Mucosa of descending colon (tissue), 3 donors: ENCODE results near the gene KNCN. TPM values are rescaled to one million over a fixed set of nuclear protein-coding genes. Genes with fewer than 3 reads are reported as not detected.

Experiments used
- ATAC-seq: fragments of 200-7000 bp; cut with Tn5 transposase; one replicate; pipeline ENCODE4 v1.9.1; 2020; ENCODE audit warnings: mild to moderate bottlenecking, moderate library complexity
- DNase-seq, 3 donors: peaks; one replicate each; pipeline ENCODE4 v3.0.0-alpha.2; 2020
- H3K36me3 ChIP-seq: fragments of 200-600 bp; one replicate; pipeline ENCODE4 v1.8.0; 2021; ENCODE audit warnings: low read depth, mild to moderate bottlenecking
- H3K4me1 ChIP-seq: fragments of 200-600 bp; one replicate; pipeline ENCODE4 v1.8.0; 2021; ENCODE audit warnings: low read depth, mild to moderate bottlenecking
- H3K4me3 ChIP-seq: fragments of 200-600 bp; one replicate; pipeline ENCODE4 v1.8.0; 2021; ENCODE audit warnings: mild to moderate bottlenecking
- H3K9me3 ChIP-seq: fragments of 200-600 bp; one replicate; pipeline ENCODE4 v1.8.0; 2021; ENCODE audit warnings: mild to moderate bottlenecking
- intact Hi-C, 2 donors: fragments of 100-400 bp; cut with DNase I in 1 of 2; cut with micrococcal nuclease in 1 of 2; formaldehyde crosslinking; loops; one replicate each; pipeline versions ENCODE4 v1.11.0 to v1.11.1; 2022; cut with DNase I, micrococcal nuclease
- total RNA-seq, 3 donors: library from RNA; stranded (reverse); fragmentation: NEBNext Ultra II Directional in 2 of 3; extraction: Animal tissue kit (Norgen Biotek cat#: 25700) in 2 of 3; gene quantifications; one replicate each; pipeline versions ENCODE4 v1.2.1 to v1.2.4, GENCODE V29; 2021 to 2023
- TF ChIP-seq, protein P1 (sequence below): fragments of 200-600 bp; IDR thresholded peaks from one replicate; pipeline ENCODE4 v1.8.0; 2022; ENCODE audit warnings: antibody characterized with exemption, mild to moderate bottlenecking
- donor health status: DM: no; HTN: no; CAD: no; lungs with moderate emphysema.
- donor health status: DM: no; HTN: no; CAD: no.
- donor health status: DM: no; HTN: yes; CAD: no.

KNCN gene
- total RNA-seq, 3 donors from 2014 or later: not detected

DNA sequence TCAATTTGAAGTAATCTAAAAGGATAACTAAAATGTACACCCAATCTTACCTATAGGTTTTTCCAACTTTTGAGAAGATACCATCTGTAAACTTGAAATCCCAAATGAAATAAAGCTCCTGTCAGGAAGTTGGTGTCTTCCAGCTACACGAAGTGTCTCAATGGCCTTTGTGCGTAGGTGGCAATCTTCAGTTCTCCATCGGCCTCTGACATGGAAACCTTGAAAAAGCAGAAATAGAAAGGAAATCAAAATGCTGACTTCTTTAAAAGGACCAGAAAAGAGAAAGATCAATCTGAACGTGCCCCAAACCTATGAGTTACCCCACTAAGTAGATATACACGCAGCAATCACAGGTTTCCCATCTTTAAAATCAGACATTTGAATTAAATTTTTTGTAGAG is 42.6 kb upstream of the KNCN start:
- Histone ChIP-seq H3K36me3 (no peaks in the 10 kb centered on the region), H3K4me1 (no peaks in the 10 kb centered on the region), H3K4me3 (no peak overlapping the region), H3K9me3 (no peaks in the 10 kb centered on the region)
- ATAC-seq (no peak), DNase-seq (no peak)
- TF ChIP-seq, protein P1, sequence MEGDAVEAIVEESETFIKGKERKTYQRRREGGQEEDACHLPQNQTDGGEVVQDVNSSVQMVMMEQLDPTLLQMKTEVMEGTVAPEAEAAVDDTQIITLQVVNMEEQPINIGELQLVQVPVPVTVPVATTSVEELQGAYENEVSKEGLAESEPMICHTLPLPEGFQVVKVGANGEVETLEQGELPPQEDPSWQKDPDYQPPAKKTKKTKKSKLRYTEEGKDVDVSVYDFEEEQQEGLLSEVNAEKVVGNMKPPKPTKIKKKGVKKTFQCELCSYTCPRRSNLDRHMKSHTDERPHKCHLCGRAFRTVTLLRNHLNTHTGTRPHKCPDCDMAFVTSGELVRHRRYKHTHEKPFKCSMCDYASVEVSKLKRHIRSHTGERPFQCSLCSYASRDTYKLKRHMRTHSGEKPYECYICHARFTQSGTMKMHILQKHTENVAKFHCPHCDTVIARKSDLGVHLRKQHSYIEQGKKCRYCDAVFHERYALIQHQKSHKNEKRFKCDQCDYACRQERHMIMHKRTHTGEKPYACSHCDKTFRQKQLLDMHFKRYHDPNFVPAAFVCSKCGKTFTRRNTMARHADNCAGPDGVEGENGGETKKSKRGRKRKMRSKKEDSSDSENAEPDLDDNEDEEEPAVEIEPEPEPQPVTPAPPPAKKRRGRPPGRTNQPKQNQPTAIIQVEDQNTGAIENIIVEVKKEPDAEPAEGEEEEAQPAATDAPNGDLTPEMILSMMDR: no peak
- intact Hi-C loops: no loop called here

DNA sequence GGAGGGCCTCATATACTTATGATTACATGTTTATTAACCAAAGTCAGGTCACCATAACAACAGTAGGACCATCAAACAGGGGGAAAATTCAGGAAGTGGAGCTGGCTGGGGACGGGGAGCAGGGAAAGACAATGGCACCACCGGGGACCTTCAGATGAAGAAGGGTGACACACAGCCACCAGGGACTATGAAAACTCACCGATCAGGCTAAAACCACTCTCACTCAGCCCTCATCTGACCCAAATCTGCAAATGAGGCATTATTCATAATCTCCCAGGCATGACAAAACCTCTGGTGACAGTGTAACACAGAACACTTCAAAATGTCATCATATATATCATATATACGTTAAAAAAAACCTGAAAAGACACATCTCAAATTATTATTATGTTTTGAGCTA is 41.4 kb upstream of the KNCN start:
- intact Hi-C loops: no loop called here
- H3K9me3 ChIP-seq: no peaks in the 10 kb centered on the region
- ATAC-seq (no peak), DNase-seq (no peak)
- H3K36me3 ChIP-seq: no peaks in the 10 kb centered on the region
- H3K4me3 ChIP-seq: no peak overlapping the region
- no peaks in the 10 kb centered on the region for H3K4me1 ChIP-seq
- TF ChIP-seq, protein P1: no peak

DNA sequence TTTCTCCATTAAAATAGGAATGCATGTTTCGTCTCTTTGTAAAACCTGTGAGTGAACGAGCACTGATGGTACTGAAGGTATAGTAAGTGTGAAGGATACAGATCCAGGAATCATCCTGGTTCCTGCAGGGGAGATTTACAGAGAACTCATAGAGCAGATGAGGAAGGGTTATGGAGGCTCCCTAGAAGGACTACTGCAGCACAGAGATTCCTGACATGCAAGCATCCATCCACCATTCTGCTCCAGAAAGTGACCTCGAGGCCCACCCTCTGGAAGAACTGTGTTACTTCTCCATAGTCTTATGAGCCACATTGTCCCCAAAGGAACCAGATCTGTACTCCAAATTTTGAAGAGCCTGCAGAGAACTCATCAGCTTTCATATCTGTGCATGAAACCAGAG is 38.1 kb upstream of the KNCN start:
- ATAC-seq (no peak), DNase-seq (no peak)
- no peak overlapping the region for H3K4me3 ChIP-seq
- intact Hi-C loops: no loop called here
- no peaks in the 10 kb centered on the region for H3K9me3 ChIP-seq
- H3K4me1 ChIP-seq: no peaks in the 10 kb centered on the region
- no peaks in the 10 kb centered on the region for H3K36me3 ChIP-seq
- TF ChIP-seq, protein P1: no peak

DNA sequence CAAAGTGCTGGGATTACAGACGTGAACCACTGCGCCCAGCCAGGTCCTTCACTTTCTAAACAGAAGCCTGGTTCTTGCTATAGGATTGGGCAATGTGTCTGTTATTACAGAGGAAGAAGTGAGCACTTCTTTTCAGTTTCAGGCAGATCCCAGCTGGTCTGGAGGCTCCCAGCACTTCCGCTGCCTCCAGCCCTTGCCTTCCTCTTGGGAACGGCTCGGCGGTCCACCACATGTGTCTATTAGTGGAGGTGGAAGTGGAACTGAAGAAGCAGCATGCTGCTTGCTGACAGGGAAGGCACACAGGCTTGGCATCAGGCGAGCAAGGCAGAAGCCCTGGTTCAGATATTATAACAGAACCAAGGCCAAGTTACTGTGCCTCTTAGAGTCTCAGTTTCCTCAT is 35.6 kb upstream of the KNCN start:
- ATAC-seq (peak; percentile 45), DNase-seq (peak; percentile 21 to 59 (median 34))
- Histone ChIP-seq H3K4me1 (no peaks in the 10 kb centered on the region), H3K36me3 (no peaks in the 10 kb centered on the region), H3K4me3 (no peak overlapping the region), H3K9me3 (no peaks in the 10 kb centered on the region)
- intact Hi-C loops: no loop called here
- TF ChIP-seq, protein P1: no peak

DNA sequence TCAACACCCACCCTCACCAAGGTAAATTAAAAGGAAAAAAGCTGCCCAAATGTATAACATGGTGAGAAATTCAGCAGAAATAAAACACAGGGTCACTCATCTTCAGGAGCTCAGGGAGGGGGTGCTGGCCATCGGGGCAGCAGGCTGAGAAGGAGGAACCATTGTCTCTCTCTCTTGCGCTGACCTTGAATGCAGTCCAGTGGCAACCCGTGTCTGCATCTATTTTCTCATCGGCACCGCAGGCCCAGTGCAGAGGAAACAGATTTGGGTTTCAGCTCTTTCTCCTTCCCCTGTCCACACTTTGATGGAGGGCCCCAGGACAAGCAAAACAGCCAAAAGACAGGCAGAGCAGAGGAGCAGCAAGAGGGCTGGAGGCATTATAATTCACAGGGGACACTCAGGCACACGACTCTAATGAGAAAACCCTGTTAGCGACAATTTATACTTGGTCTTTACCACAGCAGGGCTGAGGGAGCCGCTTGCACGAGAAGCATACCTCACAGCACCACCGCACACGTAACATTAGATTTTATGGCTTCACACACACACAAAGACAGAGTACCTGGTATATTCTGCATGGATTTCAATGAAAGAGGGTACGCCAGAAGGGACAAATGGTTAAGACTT is 34.0 kb upstream of the KNCN start:
- no peak for ATAC-seq
- DNase-seq: no peak
- no peaks in the 10 kb centered on the region for H3K9me3 ChIP-seq
- TF ChIP-seq, protein P1: no peak
- no peaks in the 10 kb centered on the region for H3K36me3 ChIP-seq
- H3K4me1 ChIP-seq: no peaks in the 10 kb centered on the region
- no peak overlapping the region for H3K4me3 ChIP-seq
- intact Hi-C loops: no loop called here

DNA sequence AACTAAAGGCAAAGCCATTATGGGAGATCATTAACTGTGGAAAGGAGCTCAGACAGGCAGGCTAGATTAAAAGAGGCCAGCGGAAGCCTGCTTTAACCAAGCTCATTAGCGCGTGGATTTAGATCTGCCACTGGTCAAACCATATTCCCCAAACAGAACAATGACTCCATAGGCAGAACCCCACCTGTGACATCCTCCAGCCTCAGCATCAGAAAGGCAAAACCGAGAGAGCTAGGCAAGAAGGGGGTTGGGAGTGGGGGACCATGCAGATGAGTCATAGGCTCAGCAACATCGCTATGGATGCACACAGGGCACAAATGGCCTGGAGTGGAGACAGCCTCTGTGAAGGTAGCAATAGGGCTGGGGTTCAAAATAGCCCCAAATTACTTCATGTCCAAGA is 32.0 kb upstream of the KNCN start:
- Histone ChIP-seq H3K9me3 (no peaks in the 10 kb centered on the region), H3K4me3 (no peak overlapping the region), H3K36me3 (peaks cover 9% of the 10 kb centered on the region), H3K4me1 (no peaks in the 10 kb centered on the region)
- TF ChIP-seq, protein P1: no peak
- no peak for DNase-seq
- intact Hi-C loops: no loop called here
- ATAC-seq: no peak
